Stimulated activated CD8-positive, alpha-beta memory T cell treated with anti-CD3 and anti-CD28 coated beads, Interleukin-15, amount 100 ng/mL, for 4 hours (primary cell): ENCODE data around the gene CLPSL1.

ENCODE experiments used
- DNase-seq, 2 donors: peaks; one replicate each; pipeline ENCODE4 v3.0.0-alpha.2; 2020; ENCODE audit warnings: low read depth in 2 of 2

CLPSL1 gene

DNA sequence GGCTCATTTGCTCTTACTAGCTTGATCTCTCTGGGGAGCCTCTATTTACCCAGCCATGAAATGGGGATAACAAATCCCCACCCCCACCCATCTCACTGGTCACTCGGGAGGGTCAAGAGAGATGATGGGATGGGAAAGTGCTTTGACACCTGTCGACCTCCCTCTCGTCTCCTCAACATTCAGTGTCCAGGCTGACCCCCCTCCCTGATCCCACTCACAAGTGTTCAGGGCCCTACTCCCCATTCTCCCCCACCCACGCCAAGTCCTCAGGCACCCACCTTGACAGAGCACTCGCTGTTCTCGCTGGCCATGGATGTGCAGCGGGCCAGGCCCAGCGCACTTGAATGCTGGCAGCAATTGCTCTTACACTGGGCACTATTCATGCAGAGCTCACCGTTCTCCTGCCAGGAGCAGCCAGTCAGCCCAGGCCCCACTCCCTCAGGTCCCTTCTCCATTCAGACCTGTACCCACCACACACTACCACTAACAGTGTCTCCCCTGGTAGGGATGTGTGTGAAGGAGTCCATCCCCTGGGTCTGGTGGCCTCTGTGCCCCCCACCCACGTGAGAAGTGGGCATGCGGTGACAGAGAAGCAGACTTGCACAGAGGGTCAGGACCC lies 14.7 kb downstream of the CLPSL1 start:
- DNase-seq = no peak

- DNase-seq = no peak
These were observed 15.4 kb downstream of the CLPSL1 start for GRCh38 chr6:35796236-35796635.

DNA sequence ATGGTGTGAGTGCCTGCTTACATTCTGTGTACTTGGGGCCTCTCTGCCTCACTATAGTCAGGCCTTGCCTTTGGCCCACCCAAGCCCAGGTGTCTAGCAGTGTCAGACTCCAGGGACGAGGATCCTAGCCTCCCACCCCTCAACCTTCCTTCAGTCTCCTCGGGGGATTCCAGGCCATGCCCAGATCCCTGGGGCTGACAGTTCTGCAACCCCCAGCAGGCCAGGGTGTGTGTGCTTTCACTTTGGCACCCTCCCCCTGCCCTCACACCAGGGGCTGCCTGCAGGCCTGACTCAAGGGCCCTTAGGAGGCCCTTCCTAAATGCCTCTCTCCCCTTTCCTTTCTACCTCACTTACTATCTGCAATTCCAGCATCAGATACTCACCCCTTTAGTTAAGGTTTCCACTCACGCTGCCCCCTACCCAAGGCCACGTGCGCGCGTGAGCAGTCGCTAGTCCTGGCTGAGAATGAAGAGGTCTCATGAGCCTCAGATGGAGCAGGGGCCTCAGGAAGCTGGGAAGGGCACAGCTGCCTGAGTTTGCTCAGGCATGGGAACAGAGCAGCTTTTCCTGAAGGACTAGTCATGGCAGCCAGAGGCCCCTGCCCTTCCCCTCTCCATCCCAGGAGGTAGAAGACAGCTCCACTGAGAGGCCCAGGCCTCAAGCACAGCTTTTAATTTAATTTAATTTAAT lies 17.2 kb downstream of the CLPSL1 start:
- DNase-seq = no peak

DNA sequence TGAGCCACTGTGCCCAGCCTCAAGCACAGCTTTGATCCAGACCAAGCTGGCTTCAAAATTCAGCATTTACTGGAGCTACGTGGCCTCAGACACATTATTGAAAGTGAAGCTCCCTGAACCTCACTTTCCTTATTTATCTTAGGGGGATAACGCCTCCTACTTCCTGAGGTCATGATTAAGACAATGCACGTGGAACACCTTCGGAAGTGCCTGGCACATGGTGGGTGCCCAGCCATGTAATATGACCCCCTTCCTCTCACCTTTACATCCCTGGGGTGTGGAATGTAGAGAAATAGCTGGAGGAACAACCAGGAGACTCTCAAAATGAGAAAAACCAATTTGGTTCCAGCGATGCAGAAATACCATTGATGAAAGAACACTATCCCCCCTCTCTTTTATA lies 17.9 kb downstream of the CLPSL1 start:
- no peak for DNase-seq

DNA sequence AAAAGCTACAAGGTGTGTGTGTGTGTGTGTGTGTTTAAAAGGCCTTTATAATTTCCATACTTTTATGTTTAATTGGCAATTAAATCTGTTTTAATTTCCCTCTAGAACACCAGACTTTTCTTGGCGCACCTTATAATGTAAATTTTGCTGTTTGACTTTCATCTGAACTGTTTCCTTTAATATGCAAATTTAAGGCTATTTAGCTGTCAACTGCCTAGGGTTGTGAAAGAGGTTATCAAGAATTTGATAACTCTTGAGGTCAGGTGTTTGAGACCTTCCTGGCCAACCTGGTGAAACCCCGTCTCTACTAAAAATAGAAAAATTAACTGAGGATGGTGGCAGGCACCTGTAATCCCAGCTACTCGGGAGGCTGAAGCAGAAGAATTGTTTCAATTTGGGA lies 20.3 kb downstream of the CLPSL1 start:
- DNase-seq = no peak

GRCh38 chr6:35804996-35805736 lies 24.3 kb downstream of the CLPSL1 start, which contains the start of gene LHFPL5:
LHFPL5 (plus strand) TSS chr6:35805352; CDS start chr6:35805671, 319 bp downstream.
- no peak for DNase-seq

- DNase-seq = no peak
These were observed 27.9 kb downstream of the CLPSL1 start for GRCh38 chr6:35808688-35809087.

- DNase-seq = no peak
These were observed 29.0 kb downstream of the CLPSL1 start for GRCh38 chr6:35809809-35810208.

- DNase-seq = no peak
These were observed 30.3 kb downstream of the CLPSL1 start for GRCh38 chr6:35810971-35811698.

GRCh38 chr6:35811699-35811995 lies 30.8 kb downstream of the CLPSL1 start:
- DNase-seq = no peak

GRCh38 chr6:35817515-35817914 lies 36.7 kb downstream of the CLPSL1 start:
- no peak for DNase-seq

- DNase-seq = no peak
These were observed 42.8 kb downstream of the CLPSL1 start for GRCh38 chr6:35823601-35824000.

- no peak for DNase-seq
These were observed 43.9 kb downstream of the CLPSL1 start for GRCh38 chr6:35824552-35825192.

DNA sequence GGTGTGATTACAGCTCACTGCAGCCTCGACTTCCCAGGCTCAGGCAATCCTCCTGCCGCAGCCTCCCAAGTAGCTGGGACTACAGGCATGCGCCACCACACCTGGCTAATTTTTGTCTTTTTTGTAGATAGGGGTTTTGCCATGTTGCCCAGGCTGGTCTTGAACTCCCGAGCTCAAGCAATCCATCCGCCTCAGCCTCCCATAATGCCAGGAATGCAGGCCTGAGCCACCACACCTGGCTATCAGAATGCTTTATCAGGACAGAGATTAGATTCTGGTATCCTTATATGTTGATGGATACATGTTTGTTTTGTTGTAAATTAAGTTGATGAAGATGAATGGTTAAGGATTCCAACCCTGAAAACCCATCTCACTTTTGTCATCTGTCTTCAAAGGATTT lies 48.5 kb downstream of the CLPSL1 start:
- DNase-seq = no peak

- no peak for DNase-seq
These were observed 50.6 kb downstream of the CLPSL1 start for GRCh38 chr6:35831257-35832007.

- DNase-seq = no peak
These were observed 52.7 kb downstream of the CLPSL1 start for GRCh38 chr6:35833536-35833935.
